NCI-H748 (cell line): ENCODE data around the gene KRT14.
"Not testable (repeated sequence)": the region's sequence is repeated elsewhere in the genome, so short reads cannot be mapped to it uniquely, and the experiment has no call there.

Experiments used
- DNase-seq: peaks from one replicate; lab custom pipeline; 2025; ENCODE audit not compliant: unreplicated experiment; lab: John Stamatoyannopoulos, UW

The KRT14 gene

GRCh38 chr17:41610061-41610517 is 23.4 kb upstream of the KRT14 start:
- DNase-seq = not testable (repeated sequence)

GRCh38 chr17:41606930-41607329 is 20.2 kb upstream of the KRT14 start:
- DNase-seq = not testable (repeated sequence)

- DNase-seq = no peak
Measured at GRCh38 chr17:41602524-41602923, 15.8 kb upstream of the KRT14 start.

GRCh38 chr17:41600318-41600717 is 13.6 kb upstream of the KRT14 start:
- DNase-seq = no peak

GRCh38 chr17:41599680-41600079 is 13.0 kb upstream of the KRT14 start:
- DNase-seq = no peak

GRCh38 chr17:41595585-41595984 is 8.9 kb upstream of the KRT14 start:
- no peak for DNase-seq

GRCh38 chr17:41594363-41594915 is 7.7 kb upstream of the KRT14 start:
- DNase-seq = no peak

- no peak for DNase-seq
Measured at GRCh38 chr17:41593306-41593981, 6.7 kb upstream of the KRT14 start.

GRCh38 chr17:41592601-41593305 is 6.1 kb upstream of the KRT14 start:
- DNase-seq = no peak

- DNase-seq = no peak
Measured at GRCh38 chr17:41589301-41589700, 2.6 kb upstream of the KRT14 start.

- no peak for DNase-seq
Measured at GRCh38 chr17:41588126-41588810, 1.6 kb upstream of the KRT14 start.

GRCh38 chr17:41585301-41586056 is 1.2 kb downstream of the KRT14 start:
- no peak for DNase-seq

- DNase-seq = not testable (repeated sequence)
Measured at GRCh38 chr17:41584331-41584927, 2.3 kb downstream of the KRT14 start.

- DNase-seq = no peak
Measured at GRCh38 chr17:41583137-41584127, 3.3 kb downstream of the KRT14 start.

GRCh38 chr17:41582061-41582968 is 4.4 kb downstream of the KRT14 start:
- DNase-seq = not testable (repeated sequence)

- no peak for DNase-seq
Measured at GRCh38 chr17:41581366-41582060, 5.2 kb downstream of the KRT14 start.

GRCh38 chr17:41580687-41581365 is 5.9 kb downstream of the KRT14 start:
- no peak for DNase-seq
